Superior temporal gyrus (tissue), 1 donor: ENCODE measurements around the gene GIGYF2.

Experiments used
- DNase-seq: peaks from one replicate; pipeline ENCODE4 v3.0.0-alpha.2; 2016; ENCODE audit errors: extremely low spot score

The GIGYF2 gene

GRCh38 chr2:232878855-232879617, 181.9 kb downstream of the GIGYF2 start:
- DNase-seq = no peak

- no peak for DNase-seq
Observed at GRCh38 chr2:232879618-232880494, 182.7 kb downstream of the GIGYF2 start.

- no peak for DNase-seq
Observed at GRCh38 chr2:232880764-232881351, 183.7 kb downstream of the GIGYF2 start.

- DNase-seq = no peak
Observed at GRCh38 chr2:232882085-232882484, 185.0 kb downstream of the GIGYF2 start.

GRCh38 chr2:232882505-232883115, 185.5 kb downstream of the GIGYF2 start:
- DNase-seq = no peak

GRCh38 chr2:232883116-232883721, 186.1 kb downstream of the GIGYF2 start:
- DNase-seq = no peak

- DNase-seq = no peak
Observed at GRCh38 chr2:232884001-232884421, 186.9 kb downstream of the GIGYF2 start.

GRCh38 chr2:232884549-232885263, 187.6 kb downstream of the GIGYF2 start:
- DNase-seq = no peak

- DNase-seq = no peak
Observed at GRCh38 chr2:232885264-232885961, 188.3 kb downstream of the GIGYF2 start.

GRCh38 chr2:232886176-232886575, 189.0 kb downstream of the GIGYF2 start:
- DNase-seq = no peak

- no peak for DNase-seq
Observed at GRCh38 chr2:232886632-232887031, 189.5 kb downstream of the GIGYF2 start.

- DNase-seq = no peak
Observed at GRCh38 chr2:232887171-232887850, 190.2 kb downstream of the GIGYF2 start.

GRCh38 chr2:232888099-232888836, 191.1 kb downstream of the GIGYF2 start:
- no peak for DNase-seq

- no peak for DNase-seq
Observed at GRCh38 chr2:232888839-232889529, 191.9 kb downstream of the GIGYF2 start.

- DNase-seq = no peak
Observed at GRCh38 chr2:232889876-232890401, 192.8 kb downstream of the GIGYF2 start.

- DNase-seq = no peak
Observed at GRCh38 chr2:232890536-232890895, 193.4 kb downstream of the GIGYF2 start.

- no peak for DNase-seq
Observed at GRCh38 chr2:232890896-232891601, 193.9 kb downstream of the GIGYF2 start.
